Gastrocnemius medialis (tissue), 4 donors: ENCODE results near the gene SNRPD3. TPM values are rescaled to one million over a fixed set of nuclear protein-coding genes. Genes with fewer than 3 reads are reported as not detected.

Experiments
- ATAC-seq, 2 donors: fragments of 150-250 bp; one replicate each; pipeline ENCODE4 v1.9.1; 2016
- DNase-seq, 2 donors: peaks; one replicate each; pipeline ENCODE4 v3.0.0-alpha.2; 2019
- H3K27ac ChIP-seq, 4 donors: fragments of 200-600 bp; sonication (generic); 1 replicate in 1 of 4; 2 replicates in 3 of 4; pipeline ENCODE4 v1.5.1; 2016 to 2018; ENCODE audit warnings: mild to moderate bottlenecking in 2 of 4, moderate library complexity in 1 of 4
- H3K27me3 ChIP-seq, 3 donors: fragments of 200-600 bp; sonication (generic) in 2 of 3; 1 replicate in 1 of 3; 2 replicates in 2 of 3; pipeline versions ENCODE4 v1.5.1 to v1.6.0; 2016 to 2019; ENCODE audit warnings: mild to moderate bottlenecking in 1 of 3, moderate library complexity in 1 of 3
- H3K36me3 ChIP-seq, 2 donors: fragments of 200-600 bp; sonication (generic) in 1 of 2; one replicate each; pipeline ENCODE4 v1.5.1; 2017 to 2018
- H3K4me1 ChIP-seq, 2 donors: fragments of 200-600 bp; sonication (generic) in 1 of 2; one replicate each; pipeline ENCODE4 v1.5.1; 2016 to 2017; ENCODE audit warnings: mild to moderate bottlenecking in 2 of 2
- H3K4me3 ChIP-seq, 4 donors: fragments of 200-600 bp; sonication (generic) in 3 of 4; 1 replicate in 1 of 4; 2 replicates in 3 of 4; pipeline ENCODE4 v1.5.1; 2016 to 2019; ENCODE audit warnings: mild to moderate bottlenecking in 2 of 4
- H3K9me3 ChIP-seq, 3 donors: fragments of 200-600 bp; sonication (generic) in 2 of 3; 1 replicate in 1 of 3; 2 replicates in 2 of 3; pipeline ENCODE4 v1.5.1; 2016 to 2019
- CTCF ChIP-seq, 5 experiments: fragments of 450-650 bp in 3 of 5; fragments of 200-600 bp in 2 of 5; sonication (generic) in 2 of 5; IDR thresholded peaks in 4 of 5; conservative IDR thresholded peaks in 1 of 5; 1 replicate in 4 of 5; 2 replicates in 1 of 5; pipeline ENCODE4 v1.5.1; 2016 to 2019; ENCODE audit warnings: antibody characterized with exemption in 5 of 5, mild to moderate bottlenecking in 3 of 5, moderate library complexity in 3 of 5
- POLR2A ChIP-seq, 2 donors: fragments of 450-650 bp; IDR thresholded peaks; one replicate each; pipeline ENCODE4 v1.6.1; 2017; ENCODE audit warnings: antibody characterized with exemption in 2 of 2, mild to moderate bottlenecking in 2 of 2, moderate library complexity in 2 of 2
- in situ Hi-C, 4 donors: fragments of 200-750 bp; cut with MboI; loops; one replicate each; pipeline versions ENCODE4 v1.15.0 to v1.8.0; 2017; ENCODE audit warnings: low sequenced_read_pairs in 4 of 4
- intact Hi-C: fragments of 100-400 bp; cut with DNase I; formaldehyde crosslinking; loops from one replicate; pipeline ENCODE4 v1.15.1; 2023; ENCODE audit warnings: low total_unique reads
- total RNA-seq, 4 donors: library from RNA; depleted of rRNA; stranded (reverse); fragments of >200 nt; gene quantifications; one replicate each; pipeline versions ENCODE4 v1.1.0 to v1.2.3, GENCODE V29; 2016

The SNRPD3 gene
- total RNA-seq, 4 donors from 2014 or later, result 119 to 166 (median 145) TPM

GRCh38 chr22:24512043-24512442 lies 43.8 kb upstream of the SNRPD3 start:
- peaks cover 14 to 22% of the 10 kb centered on the region in 2 donors for H3K4me1 ChIP-seq
- ATAC-seq (no peak), DNase-seq (no peak)
- TF ChIP-seq POLR2A (IDR thresholded peaks at IDR 0.05) (no peak), CTCF (IDR thresholded peaks at IDR 0.05 in 4 of 5, conservative IDR thresholded peaks at IDR 0.05 in 1 of 5) (no peak)
- intact Hi-C loops, result no loop called here
- no peak overlapping the region for H3K4me3 ChIP-seq
- in situ Hi-C loops, result loop anchor here in 1 of 4 donors (10.0 kb wide), 1 partner anchor 77 kb away; no protein-coding TSS in a partner anchor
- no peaks in the 10 kb centered on the region for H3K36me3 ChIP-seq
- no peaks in the 10 kb centered on the region for H3K27me3 ChIP-seq
- no peak overlapping the region for H3K27ac ChIP-seq
- H3K9me3 ChIP-seq, result no peaks in the 10 kb centered on the region

GRCh38 chr22:24513378-24514240 lies 42.2 kb upstream of the SNRPD3 start:
- in situ Hi-C loops, result loop anchor here in 1 of 4 donors (10.0 kb wide), 1 partner anchor 79 kb away; no protein-coding TSS in a partner anchor

GRCh38 chr22:24514241-24515026 lies 41.4 kb upstream of the SNRPD3 start:
- ATAC-seq, result no peak
- no peak for DNase-seq
- Histone ChIP-seq H3K27me3 (no peaks in the 10 kb centered on the region), H3K27ac (no peak overlapping the region), H3K4me3 (no peak overlapping the region), H3K4me1 (peaks cover 14 to 22% of the 10 kb centered on the region in 2 donors), H3K36me3 (no peaks in the 10 kb centered on the region), H3K9me3 (no peaks in the 10 kb centered on the region)
- in situ Hi-C loops, result loop anchor here in 1 of 4 donors (10.0 kb wide), 1 partner anchor 80 kb away; no protein-coding TSS in a partner anchor
- intact Hi-C loops, result no loop called here
- TF ChIP-seq CTCF (IDR thresholded peaks at IDR 0.05 in 4 of 5, conservative IDR thresholded peaks at IDR 0.05 in 1 of 5), result no peak
- TF ChIP-seq POLR2A (IDR thresholded peaks at IDR 0.05), result no peak

More at GRCh38 chr22:24513378-24514240, 42.2 kb upstream of the SNRPD3 start:
- intact Hi-C loops, result no loop called here
- no peaks in the 10 kb centered on the region for H3K9me3 ChIP-seq
- H3K27me3 ChIP-seq, result no peaks in the 10 kb centered on the region
- H3K36me3 ChIP-seq, result no peaks in the 10 kb centered on the region
- TF ChIP-seq POLR2A (IDR thresholded peaks at IDR 0.05) (no peak), CTCF (IDR thresholded peaks at IDR 0.05 in 4 of 5, conservative IDR thresholded peaks at IDR 0.05 in 1 of 5) (no peak)
- H3K27ac ChIP-seq, result no peak overlapping the region
- H3K4me3 ChIP-seq, result no peak overlapping the region
- H3K4me1 ChIP-seq, result peaks cover 14 to 22% of the 10 kb centered on the region in 2 donors
- ATAC-seq, result no peak
- no peak for DNase-seq

GRCh38 chr22:24515027-24515338 lies 40.8 kb upstream of the SNRPD3 start:
- ATAC-seq, result no peak
- no peak overlapping the region for H3K27ac ChIP-seq
- H3K27me3 ChIP-seq, result no peaks in the 10 kb centered on the region
- no peaks in the 10 kb centered on the region for H3K36me3 ChIP-seq
- DNase-seq, result no peak
- in situ Hi-C loops (loop anchor here in 1 of 4 donors (10.0 kb wide), 1 partner anchor 80 kb away; no protein-coding TSS in a partner anchor), intact Hi-C loops (no loop called here)
- H3K4me1 ChIP-seq, result peaks cover 14 to 21% of the 10 kb centered on the region in 2 donors
- TF ChIP-seq POLR2A (IDR thresholded peaks at IDR 0.05), result no peak
- no peak for TF ChIP-seq CTCF (IDR thresholded peaks at IDR 0.05 in 4 of 5, conservative IDR thresholded peaks at IDR 0.05 in 1 of 5)
- H3K4me3 ChIP-seq, result no peak overlapping the region
- no peaks in the 10 kb centered on the region for H3K9me3 ChIP-seq
